GM04503 (cell line): Measurements from ENCODE around the gene RSRC1.
A peak's percentile ranks its signal among the peaks of the same experiment; 100 is the strongest.
"Not testable (repeated sequence)": the region's sequence is repeated elsewhere in the genome, so short reads cannot be mapped to it uniquely, and the experiment has no call there.

Experiments used
- DNase-seq: peaks from one replicate; pipeline ENCODE4 v3.0.0-alpha.2; 2012; ENCODE audit warnings: low read depth

The RSRC1 gene

DNA sequence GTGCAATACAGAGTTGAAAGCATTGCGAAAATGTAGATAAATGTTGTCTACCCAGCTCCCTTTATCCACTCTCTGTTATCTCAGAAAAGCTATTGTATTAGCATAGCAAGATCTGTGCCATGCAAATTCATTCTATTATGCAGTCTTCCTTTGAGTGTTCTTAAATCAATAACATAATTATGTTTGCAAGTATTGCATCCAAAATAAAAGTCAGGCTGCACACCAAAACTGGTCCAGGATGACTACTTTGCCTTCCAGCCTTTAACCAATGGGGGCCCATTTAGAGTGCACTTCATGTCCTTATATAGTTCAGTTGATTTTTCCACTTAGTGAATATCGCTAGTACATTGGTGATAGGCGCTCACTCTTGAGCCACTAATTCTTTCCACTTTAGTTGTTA lies 353.7 kb downstream of the RSRC1 start:
- DNase-seq: no peak

DNA sequence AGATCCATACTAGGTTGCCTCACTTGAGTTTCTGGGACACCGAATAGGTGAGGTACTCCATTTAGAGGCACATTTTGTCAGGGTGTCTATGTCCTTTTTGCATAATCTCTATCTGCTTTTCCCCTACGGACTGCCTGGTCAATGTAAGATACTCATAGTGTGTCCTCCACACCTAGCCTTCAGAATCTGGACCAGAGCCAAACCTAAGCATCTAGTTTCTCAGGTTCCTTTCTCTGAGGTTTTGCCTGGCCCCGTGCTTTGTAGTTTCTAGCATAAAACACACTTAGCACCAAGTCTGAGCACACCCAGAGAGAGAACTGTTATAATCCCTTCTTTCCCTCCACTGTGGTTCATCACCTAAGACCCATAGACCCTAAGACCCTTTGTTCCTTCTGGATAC lies 355.2 kb downstream of the RSRC1 start:
- no peak for DNase-seq

DNA sequence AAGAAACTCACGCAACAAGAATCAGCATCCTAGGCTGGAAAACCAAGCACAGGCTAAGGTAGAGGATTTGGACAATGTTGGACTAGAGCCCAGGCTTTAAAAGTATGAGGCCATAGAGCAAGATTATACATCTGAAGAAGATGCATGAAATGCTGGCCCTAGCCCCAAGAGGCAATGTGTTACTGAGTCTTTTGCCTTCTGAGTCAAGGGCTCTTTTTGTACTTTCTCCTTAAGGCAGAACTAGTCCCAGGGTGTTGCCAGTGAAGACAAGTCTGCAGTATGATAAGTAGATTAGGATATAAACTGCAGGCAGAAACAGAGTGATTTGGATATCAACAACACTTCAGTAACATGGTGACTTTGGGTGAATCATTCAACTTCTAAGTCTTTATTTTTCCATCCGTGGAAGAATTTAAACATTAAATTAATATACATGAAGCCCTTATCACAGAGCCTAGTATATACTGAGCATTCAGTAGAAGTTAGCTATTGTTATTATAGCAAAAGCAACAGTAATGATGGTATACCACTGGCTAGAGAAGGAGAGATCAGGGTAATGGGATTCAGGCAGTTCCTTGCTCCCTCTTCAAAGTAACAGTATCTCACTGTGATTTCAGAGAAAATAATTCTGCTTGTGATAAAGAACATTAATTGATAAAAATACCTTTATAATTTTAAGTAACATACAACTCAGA lies 361.2 kb downstream of the RSRC1 start:
- DNase-seq: no peak

- DNase-seq: peak; percentile 84
Measured at GRCh38 chr3:158471639-158472294, 361.9 kb downstream of the RSRC1 start.

DNA sequence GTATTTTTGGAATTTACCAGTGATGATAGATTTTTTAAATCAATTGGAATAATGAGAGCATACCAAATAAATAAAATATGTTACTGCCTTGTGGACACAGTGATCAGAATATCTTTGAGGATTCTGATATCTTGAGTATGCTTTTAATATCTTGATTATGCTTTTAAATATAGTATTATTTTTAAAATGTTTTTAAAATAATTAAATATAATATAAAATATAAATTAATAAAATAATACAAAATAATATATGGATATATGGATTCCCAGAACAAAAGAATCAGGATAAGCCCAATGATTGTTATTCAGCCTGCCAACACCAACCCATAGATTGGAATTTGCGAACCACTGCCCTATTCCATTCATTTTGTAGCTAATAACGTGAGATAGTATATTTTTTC lies 369.2 kb downstream of the RSRC1 start:
- no peak for DNase-seq

DNA sequence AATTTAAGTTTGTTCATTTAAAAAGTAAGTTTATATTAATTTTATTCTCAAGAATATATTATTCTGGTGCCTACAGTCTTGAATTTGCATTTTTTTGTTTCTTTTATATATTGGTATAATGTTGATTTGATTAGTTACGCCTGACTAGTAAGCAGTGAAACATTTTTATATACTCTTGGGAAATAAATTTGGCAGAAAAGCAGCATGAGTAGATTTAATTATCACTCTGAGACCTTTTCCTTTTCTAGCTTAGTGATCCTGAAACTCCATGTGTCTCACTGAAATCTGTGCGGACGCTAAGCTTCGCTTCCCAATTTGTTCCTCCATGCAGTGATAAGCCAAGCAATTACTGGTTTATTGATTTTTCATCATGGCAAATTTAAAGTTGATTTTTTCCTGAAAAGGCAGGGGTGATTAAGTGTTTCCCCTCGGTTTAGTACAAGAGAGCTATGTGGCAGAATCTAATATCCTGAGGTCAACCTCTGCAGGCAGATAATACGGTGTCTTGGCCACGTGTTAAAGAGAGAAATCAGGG lies 373.9 kb downstream of the RSRC1 start:
- DNase-seq: no peak

GRCh38 chr3:158486200-158486599 lies 376.3 kb downstream of the RSRC1 start:
- DNase-seq: no peak

DNA sequence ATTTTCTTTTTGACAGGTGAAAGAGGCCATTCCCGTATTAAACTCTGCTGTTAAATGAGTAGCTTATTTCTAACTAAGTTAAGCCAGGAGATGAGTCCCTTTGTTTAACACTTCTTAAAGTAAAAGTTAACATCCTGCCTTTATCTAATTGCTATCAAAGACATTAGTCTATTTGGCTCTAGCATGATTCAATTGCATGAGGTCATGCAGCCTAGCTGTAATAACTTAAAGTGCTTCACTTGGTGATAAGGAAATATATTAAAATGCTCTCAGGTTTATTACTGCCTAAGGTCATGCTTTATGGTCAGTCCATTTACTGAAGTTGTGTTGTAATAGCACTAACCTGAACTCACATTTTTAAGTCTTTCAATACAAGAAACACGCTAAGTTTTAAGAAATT lies 378.8 kb downstream of the RSRC1 start:
- DNase-seq: no peak

GRCh38 chr3:158489181-158489580 lies 379.3 kb downstream of the RSRC1 start:
- DNase-seq: no peak

DNA sequence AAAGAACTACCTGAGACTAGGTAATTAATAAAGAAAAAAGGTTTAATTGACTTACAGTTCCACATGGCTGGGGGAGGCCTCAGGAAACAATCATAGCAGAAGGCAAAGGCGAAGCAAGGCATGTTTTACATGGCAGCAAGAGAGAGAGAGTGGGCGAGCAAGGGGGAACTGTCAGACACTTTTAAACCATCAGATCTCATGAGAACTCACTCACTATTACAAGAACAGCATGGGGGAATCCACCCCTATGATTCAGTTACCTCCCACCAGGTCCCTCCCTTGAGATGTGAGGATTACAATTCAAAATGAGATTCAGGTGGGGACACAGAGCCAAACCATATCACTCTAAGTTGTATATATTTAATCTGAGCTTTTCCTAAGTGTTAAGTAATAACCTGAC lies 382.1 kb downstream of the RSRC1 start:
- DNase-seq: no peak

DNA sequence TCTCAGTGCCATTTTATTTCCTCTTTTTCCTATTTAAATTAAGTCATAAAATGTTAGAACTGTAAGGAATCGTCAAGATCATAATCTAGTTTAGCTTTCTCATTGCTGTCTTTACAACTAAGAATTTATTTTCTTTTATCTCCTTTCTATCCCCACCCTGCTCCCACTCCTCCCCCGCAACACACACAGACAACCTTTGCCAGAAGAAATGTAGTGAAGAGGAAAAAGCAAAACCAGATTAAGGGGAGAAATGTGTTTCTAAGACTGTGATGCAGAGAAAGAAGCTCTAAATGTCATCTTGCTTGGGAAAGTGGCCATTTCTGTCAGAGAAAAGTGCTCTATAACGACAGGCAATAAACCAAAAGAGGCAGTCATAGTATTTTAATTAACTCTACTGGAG lies 382.8 kb downstream of the RSRC1 start:
- no peak for DNase-seq

- no peak for DNase-seq
Measured at GRCh38 chr3:158493931-158494330, 384.0 kb downstream of the RSRC1 start.

- DNase-seq: no peak
Measured at GRCh38 chr3:158494673-158495072, 384.8 kb downstream of the RSRC1 start.

GRCh38 chr3:158495398-158495902 lies 385.6 kb downstream of the RSRC1 start:
- DNase-seq: not testable (repeated sequence)

- no peak for DNase-seq
Measured at GRCh38 chr3:158505117-158505516, 395.2 kb downstream of the RSRC1 start.

- DNase-seq: no peak
Measured at GRCh38 chr3:158506456-158506855, 396.6 kb downstream of the RSRC1 start.

DNA sequence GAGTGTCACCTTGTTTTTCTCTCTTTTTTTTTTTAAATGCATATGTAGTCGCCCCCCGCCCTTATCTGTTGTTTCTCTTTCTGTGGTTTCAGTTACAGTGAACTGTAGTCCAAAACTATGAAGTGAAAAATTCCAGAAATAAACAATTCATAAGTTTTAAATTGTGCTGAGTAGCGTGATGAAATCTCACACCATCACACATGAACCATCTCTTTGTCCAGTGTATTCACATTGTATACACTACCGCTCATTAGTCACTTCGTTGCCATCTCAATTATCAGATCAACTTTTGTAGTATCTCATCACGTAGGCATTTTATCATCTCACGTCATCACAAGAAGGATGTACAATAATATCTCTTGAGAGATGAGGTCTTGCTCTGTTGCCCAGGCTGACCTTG lies 398.6 kb downstream of the RSRC1 start:
- DNase-seq: no peak

GRCh38 chr3:158509891-158510290 lies 400.0 kb downstream of the RSRC1 start:
- DNase-seq: no peak

GRCh38 chr3:158516729-158517128 lies 406.8 kb downstream of the RSRC1 start:
- DNase-seq: not testable (repeated sequence)

DNA sequence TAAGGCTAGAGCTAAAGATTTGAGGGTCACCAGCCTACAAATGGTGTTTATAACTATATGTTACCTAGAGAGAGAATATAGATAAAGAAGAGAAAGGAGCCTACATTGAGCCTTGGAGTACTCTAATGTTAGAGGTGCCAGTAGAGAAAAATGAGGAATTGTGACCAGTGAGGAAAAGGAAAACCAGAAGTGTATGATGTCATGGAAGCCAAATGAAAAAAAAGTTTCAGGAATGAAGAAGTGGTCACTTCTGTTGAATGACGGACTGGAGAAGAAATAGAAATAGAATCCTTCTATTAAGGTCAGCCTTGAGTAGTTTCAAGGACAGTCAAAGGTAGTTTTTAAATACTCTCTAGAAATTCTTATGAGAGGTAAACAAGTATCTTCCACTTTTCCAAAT lies 409.9 kb downstream of the RSRC1 start:
- DNase-seq: no peak

DNA sequence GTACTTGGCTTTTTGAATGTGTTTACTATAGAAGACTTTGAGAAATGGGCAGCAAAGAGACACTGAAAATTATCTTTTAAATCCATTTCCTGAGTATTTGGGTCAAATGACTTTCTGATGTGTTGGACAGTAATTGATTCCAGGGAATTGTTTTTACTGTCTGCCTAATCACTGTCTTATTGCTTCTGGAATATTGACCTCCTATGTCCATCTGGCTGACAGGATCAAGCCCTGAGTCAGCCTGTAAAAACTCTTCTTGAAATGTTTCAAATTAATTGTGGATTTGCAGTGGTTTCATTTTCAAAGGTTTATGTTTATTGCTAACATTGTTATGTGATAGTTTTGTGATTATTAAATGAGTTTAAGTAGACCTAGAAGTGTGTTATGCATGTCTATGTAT lies 410.5 kb downstream of the RSRC1 start:
- DNase-seq: peak; percentile 15

GRCh38 chr3:158522221-158523136 lies 412.6 kb downstream of the RSRC1 start:
- DNase-seq: peak; percentile 49
